Astrocyte (in vitro differentiated cells and primary cell): ENCODE data around the gene TUB. TPM values are rescaled to one million over a fixed set of nuclear protein-coding genes. Genes with fewer than 3 reads are reported as not detected.

ENCODE experiments used
- DNase-seq: peaks from one replicate; pipeline ENCODE4 v3.0.0-alpha.2; 2010; ENCODE audit warnings: low read depth
- FAIRE-seq: peaks from 2 replicates; lab custom pipeline; 2011; peaks lifted over from hg19 to GRCh38; lab: Jason Lieb, UNC
- H2AFZ ChIP-seq: 2 replicates; pipeline ENCODE4 v1.6.0; 2012; ENCODE audit warnings: low read depth, low read length, inconsistent platforms
- H3K27ac ChIP-seq: 2 replicates; pipeline ENCODE4 v1.5.1; 2011; ENCODE audit warnings: low read depth, low read length, inconsistent platforms
- H3K27me3 ChIP-seq: 2 replicates; pipeline ENCODE4 v1.6.0; 2011; ENCODE audit warnings: low read length, inconsistent platforms; ENCODE audit not compliant: insufficient read depth
- H3K36me3 ChIP-seq: 2 replicates; pipeline ENCODE4 v1.5.1; 2011; ENCODE audit warnings: low read length, inconsistent platforms; ENCODE audit not compliant: insufficient read depth
- H3K4me1 ChIP-seq: 2 replicates; pipeline ENCODE4 v1.5.1; 2011; ENCODE audit warnings: low read length, inconsistent platforms; ENCODE audit not compliant: insufficient read depth
- H3K4me2 ChIP-seq: 2 replicates; pipeline ENCODE4 v1.6.0; 2012; ENCODE audit warnings: low read length, inconsistent platforms
- H3K4me3 ChIP-seq: 2 replicates; pipeline ENCODE4 v1.5.1; 2011; ENCODE audit warnings: low read depth, mild to moderate bottlenecking, low read length, inconsistent platforms; ENCODE audit not compliant: insufficient read depth
- H3K79me2 ChIP-seq: 2 replicates; pipeline ENCODE4 v1.6.0; 2012; ENCODE audit warnings: mild to moderate bottlenecking, low read length, inconsistent platforms; ENCODE audit not compliant: insufficient read depth
- H3K9ac ChIP-seq: 2 replicates; pipeline ENCODE4 v1.6.0; 2012; ENCODE audit warnings: mild to moderate bottlenecking, low read length, inconsistent platforms
- H3K9me3 ChIP-seq: 2 replicates; pipeline ENCODE4 v1.5.1; 2012; ENCODE audit warnings: low read depth, mild to moderate bottlenecking, low read length, inconsistent platforms; ENCODE audit not compliant: insufficient read depth
- H4K20me1 ChIP-seq: 2 replicates; pipeline ENCODE4 v1.6.0; 2012; ENCODE audit warnings: low read length, inconsistent platforms; ENCODE audit not compliant: insufficient read depth
- H3K27ac Mint-ChIP-seq: one replicate; pipeline ENCODE4 v1.8.0; 2021; ENCODE audit warnings: mild to moderate bottlenecking, mixed read lengths; ENCODE audit not compliant: unreplicated experiment
- H3K27me3 Mint-ChIP-seq: one replicate; pipeline ENCODE4 v1.8.0; 2021; ENCODE audit warnings: low read depth, mixed read lengths; ENCODE audit not compliant: unreplicated experiment
- H3K36me3 Mint-ChIP-seq: one replicate; pipeline ENCODE4 v1.8.0; 2021; ENCODE audit warnings: low read depth, mixed read lengths; ENCODE audit not compliant: unreplicated experiment
- H3K4me1 Mint-ChIP-seq: one replicate; pipeline ENCODE4 v1.8.0; 2021; ENCODE audit warnings: low read depth, mixed read lengths; ENCODE audit not compliant: unreplicated experiment
- H3K4me3 Mint-ChIP-seq: one replicate; pipeline ENCODE4 v1.8.0; 2021; ENCODE audit warnings: mild to moderate bottlenecking, moderate library complexity, mixed read lengths; ENCODE audit not compliant: unreplicated experiment
- H3K9me3 Mint-ChIP-seq: one replicate; pipeline ENCODE4 v1.8.0; 2021; ENCODE audit warnings: mild to moderate bottlenecking, mixed read lengths; ENCODE audit not compliant: unreplicated experiment
- CTCF ChIP-seq: IDR thresholded peaks from 2 replicates; pipeline ENCODE4 v1.5.1; 2011; ENCODE audit warnings: low read depth, mild to moderate bottlenecking, inconsistent platforms, low read length, moderate library complexity; ENCODE audit not compliant: insufficient read depth
- EZH2 ChIP-seq: IDR thresholded peaks from 2 replicates; pipeline ENCODE4 v1.6.1; 2012; ENCODE audit warnings: mild to moderate bottlenecking, low read length, inconsistent platforms; ENCODE audit not compliant: insufficient read depth
- total RNA-seq: library from RNA; stranded (reverse); gene quantifications from 2 replicates; pipeline ENCODE4 v1.2.1, GENCODE V29; 2021

The TUB gene
- total RNA-seq, 1 donor from 2014 or later, result 5.7 TPM

- Histone ChIP-seq H3K36me3 (no peaks in the 10 kb centered on the region), H4K20me1 (no peaks in the 10 kb centered on the region), H3K4me3 (no peak overlapping the region), H3K79me2 (no peaks in the 10 kb centered on the region), H3K9me3 (no peaks in the 10 kb centered on the region), H3K4me1 (no peaks in the 10 kb centered on the region), H2AFZ (no peak overlapping the region), H3K27ac (no peak overlapping the region), H3K4me2 (no peak overlapping the region), H3K9ac (no peak overlapping the region), H3K27me3 (peaks cover 22% of the 10 kb centered on the region)
- Mint-ChIP-seq H3K27me3 (peaks cover 56% of the 10 kb centered on the region), H3K4me1 (no peaks in the 10 kb centered on the region), H3K27ac (no peak overlapping the region), H3K36me3 (peaks cover 4% of the 10 kb centered on the region), H3K9me3 (peaks cover 5% of the 10 kb centered on the region), H3K4me3 (no peak overlapping the region)
- TF ChIP-seq CTCF (no peak), EZH2 (no peak)
- no peak for DNase-seq
- FAIRE-seq, result no peak
Measured at GRCh38 chr11:8041576-8041975, 39.4 kb upstream of the TUB start.

GRCh38 chr11:8043756-8044155 is 37.3 kb upstream of the TUB start:
- no peak overlapping the region for H3K9ac ChIP-seq
- no peak overlapping the region for H3K27ac ChIP-seq
- no peaks in the 10 kb centered on the region for H3K36me3 ChIP-seq
- no peak overlapping the region for H3K4me2 ChIP-seq
- peaks cover 4% of the 10 kb centered on the region for H3K36me3 Mint-ChIP-seq
- peaks cover 3% of the 10 kb centered on the region for H3K9me3 Mint-ChIP-seq
- H3K9me3 ChIP-seq, result no peaks in the 10 kb centered on the region
- DNase-seq, result no peak
- H3K4me1 ChIP-seq, result no peaks in the 10 kb centered on the region
- no peak overlapping the region for H3K27ac Mint-ChIP-seq
- peaks cover 43% of the 10 kb centered on the region for H3K27me3 Mint-ChIP-seq
- H3K27me3 ChIP-seq, result peaks cover 16% of the 10 kb centered on the region
- no peak overlapping the region for H2AFZ ChIP-seq
- H4K20me1 ChIP-seq, result no peaks in the 10 kb centered on the region
- H3K79me2 ChIP-seq, result no peaks in the 10 kb centered on the region
- TF ChIP-seq EZH2 (no peak), CTCF (no peak)
- FAIRE-seq, result no peak
- H3K4me3 ChIP-seq, result no peak overlapping the region
- no peaks in the 10 kb centered on the region for H3K4me1 Mint-ChIP-seq
- H3K4me3 Mint-ChIP-seq, result no peak overlapping the region

DNA sequence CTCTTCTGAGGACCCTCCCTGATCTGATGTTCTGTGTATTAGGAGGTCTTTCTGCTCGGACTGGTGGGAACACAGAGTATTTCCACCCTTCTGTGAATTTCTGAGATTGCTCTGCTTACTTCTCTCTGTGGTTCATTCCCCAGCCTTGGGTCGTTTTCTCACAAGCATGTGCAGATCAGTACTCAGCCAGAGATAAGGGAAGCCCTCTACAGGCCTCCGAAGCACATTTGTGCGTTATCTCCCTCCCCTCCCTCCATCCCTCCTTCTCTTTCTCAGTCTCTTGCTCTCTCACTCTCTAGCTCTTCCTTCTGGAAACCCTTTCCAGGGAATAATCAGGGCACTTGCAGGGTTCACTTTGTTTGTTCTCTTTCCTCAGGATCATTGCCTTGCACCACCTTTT is 35.2 kb upstream of the TUB start:
- H3K4me2 ChIP-seq, result no peak overlapping the region
- no peaks in the 10 kb centered on the region for H3K4me1 Mint-ChIP-seq
- H3K4me3 Mint-ChIP-seq, result no peak overlapping the region

More for the DNA sequence above, 35.2 kb upstream of the TUB start:
- H3K79me2 ChIP-seq, result no peaks in the 10 kb centered on the region
- no peaks in the 10 kb centered on the region for H3K4me1 ChIP-seq
- no peak overlapping the region for H3K9ac ChIP-seq
- no peaks in the 10 kb centered on the region for H3K36me3 Mint-ChIP-seq
- no peaks in the 10 kb centered on the region for H3K9me3 ChIP-seq
- no peak overlapping the region for H3K27ac Mint-ChIP-seq
- no peak for TF ChIP-seq EZH2
- TF ChIP-seq CTCF, result no peak
- no peaks in the 10 kb centered on the region for H3K36me3 ChIP-seq
- DNase-seq (no peak), FAIRE-seq (no peak)
- H3K4me3 ChIP-seq, result no peak overlapping the region
- no peak overlapping the region for H2AFZ ChIP-seq
- no peaks in the 10 kb centered on the region for H4K20me1 ChIP-seq
- peaks cover 34% of the 10 kb centered on the region for H3K27me3 Mint-ChIP-seq
- peaks cover 16% of the 10 kb centered on the region for H3K27me3 ChIP-seq
- H3K27ac ChIP-seq, result no peak overlapping the region
- no peaks in the 10 kb centered on the region for H3K9me3 Mint-ChIP-seq
